Dermis microvascular lymphatic vessel endothelial cell (primary cell): ENCODE data around the gene PRKAB2. TPM values are rescaled to one million over a fixed set of nuclear protein-coding genes. Genes with fewer than 3 reads are reported as not detected.
"Not testable (repeated sequence)": the region's sequence is repeated elsewhere in the genome, so short reads cannot be mapped to it uniquely, and the experiment has no call there.

ENCODE experiments used
- DNase-seq, 2 donors: peaks; one replicate each; pipeline versions ENCODE4 v3.0.0 to v3.0.0-alpha.2; 2010; ENCODE audit warnings: low read depth in 2 of 2
- total RNA-seq: library from RNA; depleted of rRNA; stranded (reverse); fragments of >200 nt; gene quantifications from 2 replicates; pipeline ENCODE4 v1.2.1, GENCODE V29; 2014

PRKAB2 gene, protein sequence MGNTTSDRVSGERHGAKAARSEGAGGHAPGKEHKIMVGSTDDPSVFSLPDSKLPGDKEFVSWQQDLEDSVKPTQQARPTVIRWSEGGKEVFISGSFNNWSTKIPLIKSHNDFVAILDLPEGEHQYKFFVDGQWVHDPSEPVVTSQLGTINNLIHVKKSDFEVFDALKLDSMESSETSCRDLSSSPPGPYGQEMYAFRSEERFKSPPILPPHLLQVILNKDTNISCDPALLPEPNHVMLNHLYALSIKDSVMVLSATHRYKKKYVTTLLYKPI
- total RNA-seq, result 3.2 and 3.6 TPM in 2 replicates

DNA sequence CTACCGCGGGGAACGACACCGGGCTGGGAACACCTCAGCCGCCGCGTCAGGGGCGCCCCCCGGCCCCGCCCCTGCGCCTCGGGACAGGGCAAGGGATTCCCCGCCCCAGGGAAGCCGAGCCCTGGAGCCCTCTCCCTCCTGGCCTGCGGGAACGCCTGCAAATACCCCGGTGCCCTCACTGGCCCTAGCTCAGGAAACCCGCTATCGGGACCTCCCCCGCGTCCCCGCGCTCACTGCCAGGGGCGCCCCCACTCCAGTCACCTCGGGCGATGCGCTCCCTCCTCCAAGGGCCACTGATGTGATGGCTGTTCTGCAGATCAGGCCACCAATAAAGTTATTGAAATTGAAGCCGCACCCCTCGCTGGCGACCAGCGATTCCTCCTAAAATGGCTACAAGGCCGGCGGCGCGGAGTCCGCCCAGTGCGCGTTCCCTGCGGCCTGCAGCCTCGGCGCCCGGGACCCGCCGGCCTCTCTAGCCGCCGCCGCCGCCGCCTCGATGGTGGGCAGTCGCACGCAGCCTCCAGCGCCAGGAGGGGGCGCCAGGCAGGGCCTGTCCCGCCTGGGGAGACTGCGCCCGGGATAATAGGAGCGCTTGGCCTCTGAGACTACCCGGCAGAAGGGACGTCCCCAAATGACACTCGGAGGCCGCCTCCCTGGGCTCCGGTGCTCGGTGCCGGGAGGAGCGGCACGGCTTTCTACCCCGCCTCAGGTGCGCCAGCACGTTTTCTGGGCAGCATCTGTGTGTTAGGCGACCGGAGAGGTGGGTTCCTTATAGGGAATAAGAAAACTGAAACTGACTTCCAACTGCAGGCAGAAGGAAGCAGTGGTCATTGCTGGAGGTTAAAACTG, at the start of gene PRKAB2:
PRKAB2 (minus strand) TSS at position 303 of the 849 bp plus-strand sequence. CDS start 326 bp downstream, outside the sequence.
- peak; percentile 92 to 98 for DNase-seq

GRCh38 chr1:147218606-147219005, 46.3 kb upstream of the PRKAB2 start:
- no peak for DNase-seq

DNA sequence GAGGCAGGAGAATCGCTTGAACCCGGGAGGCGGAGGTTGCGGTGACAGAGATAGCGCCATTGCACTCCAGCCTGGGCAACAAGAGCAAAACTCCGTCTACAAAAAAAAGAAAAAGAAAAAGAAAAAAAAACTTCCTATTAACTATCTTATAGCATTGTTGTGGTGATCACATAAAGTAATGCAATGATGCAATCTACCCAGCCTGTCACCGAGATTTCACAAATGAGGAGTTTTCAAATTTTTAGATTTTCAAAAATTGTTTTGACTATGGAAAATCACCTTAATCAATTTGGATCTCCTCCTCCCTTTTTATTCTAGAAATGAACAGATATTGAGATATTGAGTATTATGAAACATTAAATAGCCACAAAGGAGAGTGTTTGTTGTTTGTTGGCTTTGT, 44.9 kb upstream of the PRKAB2 start:
- DNase-seq, result no peak

DNA sequence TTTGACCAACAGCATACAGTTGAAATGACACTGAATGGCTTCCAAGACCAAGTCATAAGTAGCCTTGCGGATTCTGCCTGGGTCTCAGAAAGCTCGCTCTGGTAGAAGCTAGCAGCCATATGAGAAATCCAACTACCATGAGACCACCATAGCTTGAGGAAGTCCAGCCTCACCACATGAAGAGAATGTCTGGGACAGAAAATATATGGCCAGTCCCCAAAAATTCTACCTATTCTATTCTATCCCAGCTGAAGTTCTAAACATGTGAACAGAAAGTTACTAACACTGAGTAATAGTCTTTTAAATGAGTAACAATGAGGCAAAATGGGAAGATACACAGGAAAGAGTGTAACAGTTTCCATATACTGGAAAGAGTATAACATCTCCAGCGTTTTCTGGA, 43.9 kb upstream of the PRKAB2 start:
- no peak for DNase-seq

DNA sequence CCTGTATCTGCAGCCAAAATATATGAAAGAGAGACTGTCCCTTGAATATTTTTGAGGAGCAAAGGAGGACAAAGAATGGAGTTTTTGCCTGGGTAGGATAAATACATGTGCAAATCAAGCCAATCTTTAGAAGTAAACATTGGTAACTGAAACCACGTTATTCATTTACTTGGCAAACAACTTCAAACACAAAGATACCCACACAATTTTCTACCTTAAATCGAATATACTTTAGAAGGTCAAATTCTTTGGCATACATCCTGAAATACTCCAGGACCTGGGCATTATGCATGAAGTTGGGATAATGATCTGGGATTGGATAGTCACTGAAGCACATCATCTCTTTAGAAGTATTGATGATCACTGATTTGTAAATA, 43.3 kb upstream of the PRKAB2 start:
- DNase-seq, result no peak

- DNase-seq, result peak in 1 of 2 donors; percentile 9
Observed at GRCh38 chr1:147214842-147215539, 42.7 kb upstream of the PRKAB2 start.

- no peak for DNase-seq
Observed at GRCh38 chr1:147214325-147214724, 42.1 kb upstream of the PRKAB2 start.

- DNase-seq, result no peak
Observed at GRCh38 chr1:147213271-147213670, 41.0 kb upstream of the PRKAB2 start.

GRCh38 chr1:147211577-147211976, 39.3 kb upstream of the PRKAB2 start:
- DNase-seq, result no peak

DNA sequence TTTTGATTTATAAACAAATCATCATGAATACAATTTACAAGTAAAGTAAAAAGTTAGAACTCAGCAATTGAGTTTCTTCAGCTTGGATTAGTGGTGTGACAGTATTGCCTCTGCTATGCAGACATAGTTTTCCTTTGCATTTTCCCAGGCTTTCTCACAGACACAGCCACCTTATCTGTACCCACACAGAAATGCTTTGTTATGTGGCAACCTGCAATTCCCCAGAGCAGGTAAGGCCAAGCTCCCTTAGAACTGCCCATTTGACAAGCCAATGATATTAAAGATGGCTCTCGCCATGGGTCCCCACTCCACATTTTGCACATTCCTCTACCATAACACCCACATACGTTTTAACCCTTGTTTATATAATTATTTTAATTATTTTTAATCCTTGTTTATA, 38.7 kb upstream of the PRKAB2 start:
- no peak for DNase-seq

- no peak for DNase-seq
Observed at GRCh38 chr1:147209825-147210821, 37.9 kb upstream of the PRKAB2 start.

GRCh38 chr1:147208619-147209018, 36.3 kb upstream of the PRKAB2 start:
- no peak for DNase-seq

- DNase-seq, result no peak
Observed at GRCh38 chr1:147207192-147207591, 34.9 kb upstream of the PRKAB2 start.

DNA sequence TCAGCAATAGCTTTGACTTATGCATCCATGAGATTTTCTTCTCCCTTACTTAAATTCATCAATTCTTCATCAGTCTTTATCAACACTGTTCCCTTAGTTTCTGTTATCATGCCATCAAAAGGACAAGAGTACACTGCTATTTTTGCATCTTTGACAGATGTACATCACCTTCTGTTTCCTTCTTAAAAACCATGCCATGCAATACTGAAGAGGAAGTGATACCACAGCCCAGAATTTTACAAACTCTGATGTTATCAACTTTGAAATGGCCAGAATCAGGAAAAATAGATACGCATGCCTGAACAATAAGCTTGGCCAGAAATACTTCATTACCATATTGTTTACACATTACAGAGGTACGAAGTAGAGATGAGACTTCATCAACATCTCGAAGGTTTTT, 31.8 kb upstream of the PRKAB2 start:
- no peak for DNase-seq

DNA sequence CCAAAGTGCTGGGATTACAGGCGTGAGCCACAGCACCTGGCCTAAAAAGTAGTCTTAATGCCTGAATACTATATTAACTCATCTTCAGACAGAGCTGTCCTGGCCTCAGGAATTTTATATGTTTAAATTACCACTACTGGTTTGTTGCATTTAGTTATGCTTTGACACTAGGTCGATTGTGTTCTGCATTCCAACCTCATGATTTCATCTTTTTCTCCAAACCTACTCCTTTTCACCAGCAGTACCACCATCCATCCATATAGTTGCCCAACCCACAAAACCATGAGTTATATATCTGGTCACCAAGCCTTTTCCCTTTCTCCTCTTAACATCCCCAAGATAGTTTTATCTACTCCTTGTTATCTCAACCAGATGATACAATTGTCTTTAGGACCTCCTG, 30.3 kb upstream of the PRKAB2 start:
- no peak for DNase-seq

GRCh38 chr1:147201786-147202185, 29.5 kb upstream of the PRKAB2 start:
- no peak for DNase-seq

DNA sequence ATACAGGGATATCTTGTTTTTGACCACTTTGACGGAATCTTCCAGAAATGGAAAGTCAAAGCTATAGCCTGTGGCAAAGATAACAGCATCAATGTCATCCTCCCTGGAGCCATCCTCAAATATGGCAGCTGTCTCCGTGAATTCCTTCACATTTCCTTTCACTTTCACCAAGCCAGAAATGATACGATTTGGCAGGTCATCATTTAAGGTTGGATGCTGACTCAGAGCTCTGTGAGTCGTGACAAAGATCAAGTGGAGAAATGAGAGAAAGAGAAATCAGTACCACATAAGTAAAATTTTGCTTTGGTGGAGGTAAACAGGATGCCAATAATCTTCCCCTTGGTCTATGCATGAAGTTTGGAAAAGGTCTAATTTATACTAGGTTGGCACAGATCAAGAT, 29.0 kb upstream of the PRKAB2 start:
- DNase-seq, result no peak

DNA sequence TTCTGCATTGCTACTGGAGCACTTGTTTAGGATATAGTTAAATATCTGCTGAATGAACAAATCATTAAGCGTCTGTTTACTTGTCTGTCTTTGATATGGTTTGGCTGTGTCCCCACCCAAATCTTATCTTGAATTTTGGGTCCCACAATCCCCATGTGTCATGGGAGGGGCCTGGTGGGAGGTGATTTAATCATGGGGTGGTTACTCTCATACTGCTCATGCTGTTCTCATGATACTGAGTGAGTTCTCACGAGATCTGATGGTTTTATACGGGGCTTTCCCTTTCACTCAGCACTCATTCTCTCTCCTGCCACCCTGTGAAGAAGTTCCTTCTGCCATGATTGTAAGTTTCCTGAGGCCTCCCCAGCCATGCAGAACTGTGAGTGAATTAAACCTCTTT, 25.1 kb upstream of the PRKAB2 start:
- DNase-seq, result not testable (repeated sequence)

- no peak for DNase-seq
Observed at GRCh38 chr1:147189514-147189913, 17.2 kb upstream of the PRKAB2 start.

DNA sequence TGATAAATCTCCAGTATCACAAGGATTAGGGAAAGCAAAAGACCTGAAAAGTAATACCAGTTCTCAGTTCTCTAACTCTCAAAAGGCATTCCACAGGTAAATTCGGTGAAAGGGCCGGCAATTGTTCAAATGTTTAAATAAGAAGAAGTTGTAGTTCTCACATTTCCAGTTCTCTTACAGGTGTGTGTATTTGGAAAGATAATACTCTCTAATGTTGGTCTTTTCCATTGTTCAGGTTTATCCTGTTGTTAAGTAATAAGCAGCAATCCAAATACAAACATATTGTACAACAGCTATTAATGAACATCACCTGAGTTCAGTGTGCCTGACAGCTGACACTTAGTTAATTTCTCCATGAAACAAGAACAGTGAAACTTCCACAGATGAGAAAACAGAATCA, 13.2 kb upstream of the PRKAB2 start:
- no peak for DNase-seq
